NCI-H1417 treated with DMSO at 0.1 percent for 48 hours (cell line): Measurements from ENCODE around the gene ZNF701.
A peak's percentile ranks its signal among the peaks of the same experiment; 100 is the strongest.
"Not testable (repeated sequence)": the region's sequence is repeated elsewhere in the genome, so short reads cannot be mapped to it uniquely, and the experiment has no call there.

ENCODE experiments used
- DNase-seq: peaks from one replicate; lab custom pipeline; 2025; lab: John Stamatoyannopoulos, UW

Gene ZNF701

DNA sequence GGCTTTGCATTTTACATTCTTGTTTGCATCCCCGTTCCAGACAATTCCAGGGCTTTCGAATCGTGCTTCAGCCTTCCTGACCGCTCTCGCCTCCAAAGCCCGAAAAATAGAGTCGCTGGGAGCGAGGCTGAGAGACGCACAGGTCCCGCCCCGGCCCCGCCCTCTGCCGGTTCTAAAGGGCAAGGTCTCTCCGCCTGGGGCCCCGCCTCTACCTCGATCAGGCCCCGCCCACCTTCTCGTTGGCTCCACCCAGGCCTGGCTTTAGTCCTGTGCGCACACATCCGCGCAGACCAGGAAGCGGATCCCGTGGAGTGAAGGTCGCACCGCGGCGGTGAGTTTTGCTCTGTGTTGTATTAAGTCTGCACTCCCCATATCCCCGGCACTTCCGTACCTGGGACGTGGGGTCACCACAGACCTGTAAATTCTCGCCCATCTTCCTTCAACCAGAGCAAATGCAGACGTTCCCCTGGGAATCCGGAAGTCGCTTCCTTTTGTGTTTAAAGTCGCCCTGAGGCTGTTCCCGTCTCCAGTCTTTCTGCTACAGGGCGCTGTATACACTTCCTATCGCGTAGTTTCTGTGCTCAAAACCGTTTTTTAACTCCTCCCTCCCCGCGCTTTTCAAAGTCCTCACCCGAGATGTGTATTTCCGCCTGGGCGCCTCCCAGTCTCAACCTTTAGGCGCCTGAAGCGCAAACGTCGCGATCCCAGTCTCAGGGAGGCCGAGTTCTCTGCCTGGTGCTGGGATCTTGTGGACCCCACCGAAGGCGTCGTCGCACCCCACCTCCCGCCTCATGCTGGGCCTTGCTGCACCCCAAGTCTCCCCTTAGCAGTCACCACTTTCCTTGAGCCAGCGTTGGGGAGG lies at the start of gene ZNF701:
Gene ZNF701 (plus strand): TSS at position 288 of the 862 bp plus-strand sequence. CDS start 3,861 bp downstream, outside the sequence.
- DNase-seq = peak; percentile 71

DNA sequence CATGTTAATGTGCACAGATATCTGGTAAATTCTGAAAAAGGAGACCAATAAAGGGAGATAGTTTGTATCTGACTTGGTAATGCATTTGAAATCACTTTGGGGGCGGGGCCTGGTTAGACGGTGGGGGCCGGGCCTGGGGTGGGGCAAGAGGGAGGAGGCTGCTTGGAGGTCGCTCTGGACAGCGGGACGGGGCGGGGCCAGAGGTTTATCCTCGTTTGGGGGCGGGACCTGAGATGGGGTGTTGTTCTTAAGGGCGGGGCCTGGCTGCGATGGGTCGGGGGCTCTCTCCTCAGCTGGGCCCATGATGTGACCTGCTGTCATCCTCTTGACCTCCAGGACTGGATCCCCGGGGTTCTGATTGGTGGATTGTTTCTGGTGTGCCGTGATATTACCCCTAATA lies 47.5 kb upstream of the ZNF701 start:
- no peak for DNase-seq

DNA sequence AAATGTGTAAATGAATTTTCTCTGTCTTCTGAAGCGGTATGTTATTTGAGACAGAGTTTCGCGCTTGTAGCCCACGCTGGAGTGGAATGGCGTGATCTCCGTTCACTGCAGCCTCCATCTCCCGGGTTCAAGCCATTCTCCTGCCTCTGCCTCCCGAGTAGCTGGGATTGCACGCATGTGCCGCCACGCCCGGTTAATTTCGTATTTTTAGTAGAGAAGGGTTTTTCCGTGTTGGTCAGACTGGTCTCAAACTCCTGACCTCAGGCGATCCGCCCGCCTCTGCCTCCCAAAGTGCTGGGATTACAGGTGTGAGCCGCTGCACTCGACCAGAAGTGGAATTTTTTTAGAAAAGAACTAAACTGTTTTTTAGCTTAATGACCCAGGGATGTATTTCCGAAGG lies 46.0 kb upstream of the ZNF701 start:
- no peak for DNase-seq

DNA sequence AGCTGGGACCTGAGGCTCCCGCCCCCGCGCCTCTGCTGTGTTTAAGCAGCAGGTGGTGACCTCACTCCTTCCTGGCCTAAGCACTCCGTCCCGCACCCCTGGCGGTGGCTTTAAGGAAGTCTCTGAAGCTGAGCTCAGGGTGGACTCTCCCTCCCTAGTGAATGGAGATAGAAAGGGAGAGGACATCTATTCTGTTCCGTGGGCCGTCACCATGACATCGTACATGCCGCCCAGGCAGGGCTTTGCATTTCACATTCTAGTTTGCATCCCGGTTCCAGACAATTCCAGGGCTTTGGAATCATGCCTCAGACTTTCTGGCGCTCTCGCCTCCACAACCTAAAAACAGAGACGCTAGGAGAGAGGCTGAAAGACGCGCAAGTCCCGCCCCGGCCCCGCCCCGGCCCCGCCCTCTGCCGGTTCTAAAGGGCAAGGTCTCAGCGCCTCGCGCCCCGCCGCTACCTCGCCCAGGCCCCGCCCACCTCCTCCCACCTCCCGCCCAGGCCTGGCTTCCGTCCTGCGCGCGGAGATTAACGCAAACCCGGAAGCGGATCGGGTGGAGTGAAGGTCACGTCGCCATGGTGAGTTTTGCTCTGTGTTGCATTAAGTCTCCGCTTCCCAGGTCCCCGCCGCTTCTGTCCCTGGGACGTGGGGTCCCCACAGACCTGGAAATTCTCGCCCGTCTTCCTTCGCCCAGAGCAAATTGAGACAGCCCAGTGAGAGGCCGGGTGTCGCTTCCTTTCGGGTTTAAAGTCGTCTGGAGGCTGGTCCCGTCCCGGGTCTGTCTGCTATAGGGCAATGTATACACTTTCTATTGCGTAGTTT lies 42.7 kb upstream of the ZNF701 start, which contains the start of gene ZNF808:
Gene ZNF808 (plus strand): TSS at position 535 of the 822 bp plus-strand sequence. CDS start 15,617 bp downstream, outside the sequence.
- peak; percentile 51 for DNase-seq

DNA sequence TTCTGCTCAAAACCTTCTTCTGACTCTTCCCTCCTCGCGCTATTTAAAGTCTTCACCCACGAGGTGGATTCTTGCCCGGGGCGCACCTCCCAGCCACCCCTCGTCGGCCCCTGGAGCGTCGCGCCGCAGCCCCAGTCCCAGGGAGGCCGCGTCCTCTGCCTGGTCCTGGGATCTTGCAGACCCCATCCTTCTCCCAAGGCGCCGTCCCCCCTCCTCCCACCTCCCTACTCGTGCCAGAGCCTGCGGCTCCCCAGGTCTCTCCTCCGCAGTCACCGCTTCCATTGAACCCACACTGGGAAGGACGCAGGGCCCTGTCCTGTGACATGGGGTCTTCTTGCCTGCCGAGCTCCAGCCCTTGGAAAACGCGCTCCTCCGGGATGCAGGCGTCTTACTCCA lies 42.1 kb upstream of the ZNF701 start:
- DNase-seq = no peak

DNA sequence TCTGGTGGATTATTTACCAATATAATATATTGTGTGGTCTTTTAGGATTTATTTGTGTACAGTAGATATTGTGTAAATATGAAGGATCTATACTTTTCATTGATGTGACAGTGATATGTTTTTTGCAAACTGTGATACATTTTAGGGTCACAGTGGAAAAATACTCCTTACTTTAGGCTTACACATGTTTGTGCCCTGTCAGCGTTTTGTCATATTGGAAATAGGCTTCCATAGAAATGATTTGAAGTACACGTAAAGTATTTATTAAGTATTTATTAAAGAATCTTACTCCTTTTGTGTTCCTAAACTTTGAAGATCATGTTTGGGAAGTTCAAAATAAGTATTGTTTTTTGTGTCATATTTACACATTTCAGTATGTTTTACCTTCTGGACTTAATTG lies 37.6 kb upstream of the ZNF701 start:
- no peak for DNase-seq

DNA sequence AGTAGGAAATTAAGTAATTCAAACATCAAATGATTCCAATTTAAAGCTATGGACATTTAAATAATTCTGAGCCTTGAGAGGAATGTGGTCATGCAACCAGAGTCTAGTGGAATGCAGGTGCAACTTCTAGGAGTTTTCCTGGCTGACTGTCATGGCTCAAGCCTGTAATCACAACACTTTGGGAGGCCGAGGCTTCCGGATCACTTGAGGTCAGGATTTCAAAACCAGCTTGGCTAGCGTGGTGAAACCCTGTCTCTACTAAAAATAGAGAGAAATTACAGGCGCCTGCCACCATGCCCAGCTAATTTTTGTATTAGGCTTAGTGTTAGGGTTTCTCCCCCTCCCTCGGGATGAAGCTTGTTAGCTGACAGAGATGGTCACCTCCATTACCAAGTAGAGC lies 36.2 kb upstream of the ZNF701 start:
- no peak for DNase-seq

DNA sequence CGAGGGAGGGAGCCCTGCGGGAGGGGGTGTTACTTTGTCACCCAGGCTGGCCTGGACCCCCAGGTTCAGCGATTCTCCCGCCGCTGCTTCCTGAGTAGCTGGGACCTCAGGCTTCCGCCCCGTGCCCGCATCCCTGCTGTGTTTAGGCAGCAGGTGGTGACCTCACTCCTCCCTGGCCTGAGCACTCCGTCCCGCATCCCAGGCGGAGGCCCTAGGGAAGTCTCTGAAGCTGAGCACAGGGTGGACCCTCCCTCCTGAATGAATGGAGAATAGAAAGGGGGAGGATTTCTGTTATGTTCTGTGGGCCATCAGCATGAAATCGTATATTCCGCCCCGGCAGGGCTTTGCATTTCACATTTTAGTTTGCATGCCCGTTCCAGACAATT lies 34.7 kb upstream of the ZNF701 start:
- DNase-seq = not testable (repeated sequence)

DNA sequence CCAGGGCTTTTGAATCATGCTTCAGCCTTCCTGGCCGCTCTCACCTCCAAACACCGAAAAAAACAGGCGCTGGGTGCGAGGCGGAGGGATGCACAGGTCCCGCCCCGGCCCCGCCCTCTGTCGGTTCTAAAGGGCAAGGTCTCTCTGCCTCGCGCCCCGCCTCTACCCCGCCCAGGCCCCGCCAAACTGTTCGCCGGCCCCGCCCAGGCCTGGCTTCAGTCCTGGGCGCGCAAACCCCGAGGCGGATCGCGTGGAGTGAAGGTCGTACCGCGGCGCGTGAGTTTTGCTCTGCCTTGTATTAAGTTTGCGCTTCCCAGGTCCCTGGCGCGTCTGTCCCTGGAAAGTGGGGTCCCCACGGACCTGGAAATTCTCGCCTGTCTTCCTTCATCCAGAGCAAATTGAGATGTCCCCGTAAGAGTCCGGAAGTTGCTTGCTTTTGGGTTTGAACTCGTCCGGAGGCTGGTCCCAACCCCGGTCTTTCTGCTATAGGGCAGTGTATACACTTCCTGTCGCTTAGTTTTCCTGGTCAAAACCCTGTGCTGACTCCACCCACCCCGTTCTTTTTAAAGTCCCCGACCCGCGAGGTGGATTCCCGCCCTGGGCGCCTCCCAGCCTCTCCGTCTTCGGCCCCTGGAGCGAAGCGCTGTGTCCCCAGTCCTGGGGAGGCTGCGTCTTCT lies 34.2 kb upstream of the ZNF701 start:
- no peak for DNase-seq

DNA sequence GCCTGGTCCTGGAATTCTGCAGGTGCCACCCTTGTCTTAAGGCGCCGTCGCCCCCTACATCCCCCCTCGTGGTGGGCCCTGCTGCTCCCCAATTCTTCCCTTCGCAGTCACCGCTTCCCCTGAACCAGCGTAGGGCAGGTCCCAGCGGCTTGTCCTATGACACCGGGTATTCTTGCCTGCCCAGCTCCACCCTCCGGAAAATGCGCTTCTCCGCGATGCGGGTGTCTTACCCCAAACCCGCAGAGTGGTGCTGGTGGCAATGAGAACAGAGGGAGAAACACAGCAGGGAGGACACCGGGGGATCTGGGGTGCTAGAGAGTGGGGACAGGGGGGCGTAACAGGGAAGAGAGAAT lies 33.7 kb upstream of the ZNF701 start:
- no peak for DNase-seq

DNA sequence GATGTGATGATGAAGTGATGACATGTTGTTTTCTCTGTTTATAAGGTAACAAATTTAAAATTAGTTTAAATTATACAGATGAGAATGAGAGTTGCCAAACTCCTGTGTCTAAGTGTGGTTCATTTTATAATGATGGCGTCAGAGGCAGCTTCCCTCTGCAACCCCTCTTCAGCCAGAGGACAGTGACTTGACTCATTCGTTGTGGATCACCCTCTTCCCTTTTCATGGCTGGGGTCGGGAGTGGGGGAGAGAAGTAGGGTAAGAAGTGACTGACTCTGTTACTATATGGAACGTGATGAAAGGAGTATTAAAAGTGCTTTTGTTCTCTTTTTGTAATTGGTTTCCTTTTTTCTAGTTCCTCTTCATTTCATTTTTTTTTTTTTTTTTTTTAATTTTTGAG lies 31.3 kb upstream of the ZNF701 start:
- not testable (repeated sequence) for DNase-seq

DNA sequence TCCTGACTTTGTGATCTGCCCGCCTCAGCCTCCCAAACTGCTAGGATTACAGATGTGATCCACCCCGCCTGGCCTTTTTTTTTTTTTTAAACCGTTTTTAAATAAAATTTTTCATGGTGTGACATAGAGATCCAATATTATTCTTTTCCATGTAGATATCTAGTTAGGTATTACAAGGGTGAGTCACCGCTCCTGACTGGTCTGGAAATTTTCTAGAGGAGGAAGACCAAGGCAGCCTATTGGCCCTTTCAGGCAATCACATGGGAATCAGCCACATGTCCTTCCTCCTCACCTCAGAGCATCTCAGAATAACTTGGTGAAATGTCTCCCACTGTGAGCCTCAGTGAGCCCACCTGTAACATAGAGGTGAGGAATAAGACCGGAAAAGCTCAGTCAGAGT lies 28.9 kb upstream of the ZNF701 start:
- not testable (repeated sequence) for DNase-seq

DNA sequence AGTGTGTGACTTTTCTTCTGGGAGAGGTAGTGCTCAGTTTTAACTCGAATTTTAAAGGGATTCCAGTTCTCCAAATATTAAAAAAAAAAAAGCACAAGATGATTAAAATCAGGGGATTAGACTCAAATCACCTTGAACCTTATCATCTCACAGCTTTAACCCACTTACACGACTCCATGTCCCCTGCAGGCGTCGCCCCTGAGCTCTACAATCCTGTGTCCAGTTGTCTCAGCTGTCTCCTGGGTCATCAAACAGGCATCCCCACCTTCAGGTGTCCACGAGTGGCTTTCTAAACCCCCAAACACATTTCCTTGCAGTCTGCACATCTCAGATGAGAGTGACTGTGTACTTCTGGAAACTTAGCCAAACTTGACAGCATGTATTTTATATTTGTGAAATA lies 28.5 kb upstream of the ZNF701 start:
- no peak for DNase-seq

DNA sequence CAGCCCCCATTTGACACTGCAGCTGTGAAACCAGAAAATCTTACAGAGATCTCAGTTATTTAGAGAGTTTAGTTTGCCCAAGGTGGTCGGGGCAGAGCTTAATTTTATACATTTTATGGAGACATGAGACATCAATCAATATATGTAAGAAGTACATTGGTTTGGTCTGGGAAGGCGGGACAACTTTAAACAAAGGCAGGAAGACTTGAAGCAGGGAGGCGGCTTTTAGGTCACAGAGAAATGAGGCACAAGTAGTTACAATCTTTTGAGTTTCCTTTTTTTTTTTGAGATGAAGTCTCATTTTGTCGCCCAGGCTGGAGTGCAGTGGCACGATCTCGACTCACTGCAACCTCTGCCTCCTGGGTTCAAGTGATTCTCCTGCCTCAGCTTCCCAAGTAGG lies 27.5 kb upstream of the ZNF701 start:
- DNase-seq = not testable (repeated sequence)

DNA sequence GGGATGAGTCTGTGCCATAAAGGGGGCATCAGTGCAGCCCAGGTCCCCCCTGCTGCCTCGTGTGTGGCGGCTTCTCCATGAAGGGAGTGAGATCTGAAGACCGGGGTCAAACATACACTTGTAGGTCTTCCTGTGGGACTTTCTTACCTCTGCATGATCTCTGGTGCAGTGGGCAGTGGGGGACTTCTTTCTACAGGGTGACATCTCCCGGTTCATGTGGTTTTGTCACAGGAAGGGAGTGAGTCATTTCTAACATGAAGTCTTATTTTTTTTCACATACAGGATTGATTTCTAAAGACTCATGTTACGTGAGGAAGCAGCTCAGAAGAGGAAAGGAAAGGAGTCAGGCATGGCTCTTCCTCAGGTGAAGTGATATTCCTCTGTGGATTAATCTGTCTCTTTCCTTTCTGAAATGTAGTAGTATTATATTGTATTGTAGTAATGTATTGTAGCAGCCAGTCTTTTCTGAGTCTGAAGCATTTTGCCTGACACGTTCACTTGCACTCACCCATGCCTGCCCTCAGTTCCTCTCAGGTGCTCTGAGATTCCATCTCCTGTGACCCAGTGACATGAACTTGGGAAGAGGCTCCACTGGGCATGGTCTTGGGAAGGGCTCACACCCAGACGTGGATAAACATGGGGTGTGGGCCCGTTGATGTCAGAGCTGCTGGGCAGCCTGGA lies 27.0 kb upstream of the ZNF701 start:
- DNase-seq = no peak

DNA sequence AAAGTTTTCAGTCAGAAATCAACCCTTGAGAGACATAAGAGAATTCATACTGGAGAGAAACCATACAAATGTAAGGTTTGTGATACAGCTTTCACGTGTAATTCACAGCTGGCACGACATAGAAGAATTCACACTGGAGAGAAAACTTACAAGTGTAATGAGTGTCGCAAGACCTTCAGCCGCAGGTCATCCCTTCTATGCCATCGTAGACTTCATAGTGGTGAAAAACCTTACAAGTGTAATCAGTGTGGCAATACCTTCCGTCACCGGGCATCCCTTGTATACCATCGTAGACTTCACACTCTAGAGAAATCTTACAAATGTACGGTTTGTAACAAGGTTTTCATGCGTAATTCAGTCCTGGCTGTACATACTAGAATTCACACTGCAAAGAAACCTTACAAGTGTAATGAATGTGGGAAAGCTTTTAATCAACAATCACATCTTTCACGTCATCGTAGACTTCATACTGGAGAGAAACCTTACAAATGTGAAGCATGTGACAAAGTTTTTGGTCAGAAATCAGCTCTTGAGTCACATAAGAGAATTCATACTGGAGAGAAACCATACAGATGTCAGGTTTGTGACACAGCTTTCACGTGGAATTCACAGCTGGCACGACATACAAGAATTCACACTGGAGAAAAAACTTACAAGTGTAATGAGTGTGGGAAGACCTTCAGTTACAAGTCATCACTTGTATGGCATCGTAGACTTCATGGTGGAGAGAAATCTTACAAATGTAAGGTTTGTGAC lies 15.7 kb upstream of the ZNF701 start:
- no peak for DNase-seq

DNA sequence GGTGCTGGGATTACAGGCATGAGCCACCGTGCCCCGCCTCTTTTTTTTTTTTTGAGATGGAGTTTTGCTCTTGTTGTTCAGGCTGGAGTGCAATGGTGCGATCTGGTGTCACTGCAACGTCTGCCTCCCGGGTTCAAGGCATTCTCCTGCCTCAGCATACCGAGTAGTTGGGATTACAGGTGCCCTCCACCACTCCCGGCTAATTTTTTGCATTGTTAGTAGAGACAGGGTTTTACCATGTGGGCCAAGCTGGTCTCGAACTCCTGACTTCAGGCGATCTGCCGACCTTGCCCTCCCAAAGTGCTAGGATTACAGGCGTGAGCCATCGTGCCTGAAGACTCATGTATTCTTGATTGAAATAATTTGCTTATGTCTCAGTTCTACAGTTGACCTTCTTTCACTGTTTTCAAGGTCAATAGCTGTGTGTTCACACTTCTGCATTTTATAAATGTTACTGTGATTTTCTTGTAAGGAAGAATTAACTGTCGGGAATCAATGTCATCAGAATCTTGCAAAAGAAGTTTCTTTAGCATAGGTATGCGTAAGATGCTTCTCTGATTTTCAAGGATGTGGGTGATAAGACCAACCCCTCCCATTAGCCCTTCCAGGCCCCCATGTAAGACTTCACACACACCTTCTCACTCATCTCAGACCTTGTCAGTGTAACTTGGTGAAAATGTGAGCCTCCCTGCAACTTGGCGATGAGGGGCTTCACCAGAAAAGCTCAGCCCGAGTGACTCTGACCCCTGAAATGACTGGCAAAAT lies 12.7 kb upstream of the ZNF701 start:
- DNase-seq = no peak

DNA sequence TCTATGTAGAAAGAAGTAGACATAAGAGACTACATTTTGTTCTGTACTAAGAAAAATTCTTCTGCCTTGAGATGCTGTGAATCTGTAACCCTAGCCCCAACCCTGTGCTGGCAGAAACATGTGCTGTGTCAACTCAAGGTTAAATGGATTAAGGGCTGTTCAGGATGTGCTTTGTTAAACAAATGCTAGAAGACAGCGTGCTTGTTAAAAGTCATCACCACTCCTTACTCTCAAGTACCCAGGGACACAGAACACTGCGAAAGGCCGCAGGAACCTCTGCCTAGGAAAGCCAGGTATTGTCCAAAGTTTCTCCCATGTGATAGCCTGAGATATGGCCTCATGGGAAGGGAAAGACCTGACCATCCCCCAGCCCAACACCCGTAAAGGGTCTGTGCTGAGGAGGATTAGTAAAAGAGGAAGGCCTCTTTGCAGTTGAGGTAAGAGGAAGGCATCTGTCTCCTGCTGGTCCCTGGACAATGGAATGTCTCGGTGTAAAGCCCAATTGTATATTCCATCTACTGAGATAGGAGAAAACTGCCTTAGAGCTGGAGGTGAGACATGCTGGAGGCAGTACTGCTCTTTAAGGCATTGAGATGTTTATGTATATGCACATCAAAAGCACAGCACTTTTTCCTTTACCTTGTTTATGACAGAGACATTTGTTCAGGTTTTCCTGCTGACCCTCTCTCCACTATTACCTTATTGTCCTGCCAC lies 11.2 kb upstream of the ZNF701 start:
- not testable (repeated sequence) for DNase-seq

DNA sequence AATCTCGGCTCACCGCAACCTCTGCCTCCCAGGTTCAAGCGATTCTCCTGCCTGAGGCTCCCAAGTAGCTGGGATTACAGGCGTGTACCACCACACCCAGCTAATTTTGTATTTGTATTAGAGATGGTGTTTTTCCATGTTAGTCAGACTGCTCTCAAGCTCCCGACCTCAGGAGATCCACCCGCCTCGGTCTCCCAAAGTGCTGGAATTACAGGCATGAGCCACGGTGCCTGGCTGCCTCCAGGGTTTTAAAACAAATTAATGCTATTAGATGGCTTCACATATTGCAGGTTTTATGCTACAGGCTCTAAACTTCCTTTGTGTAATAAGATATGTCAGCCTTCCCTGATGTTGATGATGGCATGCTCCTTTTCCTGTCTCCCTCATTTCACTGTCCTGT lies 8.5 kb upstream of the ZNF701 start:
- not testable (repeated sequence) for DNase-seq

DNA sequence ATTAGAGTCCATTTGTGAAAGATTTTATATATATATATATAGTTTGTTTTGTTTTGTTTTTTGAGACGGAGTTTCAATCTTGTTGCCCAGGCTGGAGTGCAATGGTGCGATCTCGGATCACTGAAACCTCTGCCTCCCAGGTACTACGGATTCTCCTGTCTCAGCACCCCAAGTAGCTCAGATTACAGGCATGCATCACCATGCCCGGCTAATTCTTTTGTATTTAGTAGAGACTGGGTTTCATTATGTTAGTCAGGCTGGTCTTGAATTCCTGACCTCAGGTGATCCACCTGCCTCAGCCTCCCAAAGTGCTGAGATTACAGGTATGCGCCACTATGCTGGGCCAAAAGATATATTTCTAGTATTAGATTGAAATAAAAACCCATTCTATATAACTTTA lies 4.0 kb upstream of the ZNF701 start:
- DNase-seq = no peak
